Fibroblast of villous mesenchyme (primary cell): ENCODE results near the gene SLFNL1. TPM values are rescaled to one million over a fixed set of nuclear protein-coding genes. Genes with fewer than 3 reads are reported as not detected.

Experiments
- DNase-seq: peaks from one replicate; pipeline ENCODE4 v3.0.0-alpha.2; 2010; ENCODE audit warnings: low read depth
- H3K4me3 ChIP-seq: 2 replicates; pipeline ENCODE4 v1.5.1; 2011; ENCODE audit warnings: low read depth, mild to moderate bottlenecking, low read length
- total RNA-seq: library from RNA; depleted of rRNA; stranded (reverse); fragments of >200 nt; gene quantifications from 2 replicates; pipeline ENCODE4 v1.2.3, GENCODE V29; 2012
- TF ChIP-seq, protein P1 (sequence below): IDR thresholded peaks from 2 replicates; pipeline ENCODE4 v1.5.1; 2012; ENCODE audit warnings: low read depth, mild to moderate bottlenecking, low read length; ENCODE audit not compliant: insufficient read depth

SLFNL1 gene
- total RNA-seq, 1 donor: under 0.01 TPM

DNA sequence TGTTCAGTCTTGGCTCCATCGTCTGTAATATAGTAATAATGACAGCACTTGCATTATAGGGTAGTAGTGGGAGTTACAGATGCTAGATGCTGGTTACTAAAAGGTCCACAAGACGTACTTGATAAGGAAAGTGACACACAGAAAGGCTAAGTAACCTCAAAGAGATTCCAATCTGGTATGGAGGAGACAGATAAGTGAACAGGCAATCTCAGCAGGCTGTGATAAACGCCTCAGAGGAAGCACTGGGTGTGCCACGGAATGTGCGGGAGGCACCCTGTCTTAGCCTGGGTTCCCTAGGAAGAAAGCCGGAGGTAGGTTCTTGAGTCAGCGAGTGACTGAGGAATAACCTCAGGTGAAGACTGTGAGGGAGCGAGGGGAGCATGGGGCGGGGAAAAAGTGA is 46.6 kb downstream of the SLFNL1 start:
- no peak overlapping the region for H3K4me3 ChIP-seq
- DNase-seq: no peak
- TF ChIP-seq, protein P1, sequence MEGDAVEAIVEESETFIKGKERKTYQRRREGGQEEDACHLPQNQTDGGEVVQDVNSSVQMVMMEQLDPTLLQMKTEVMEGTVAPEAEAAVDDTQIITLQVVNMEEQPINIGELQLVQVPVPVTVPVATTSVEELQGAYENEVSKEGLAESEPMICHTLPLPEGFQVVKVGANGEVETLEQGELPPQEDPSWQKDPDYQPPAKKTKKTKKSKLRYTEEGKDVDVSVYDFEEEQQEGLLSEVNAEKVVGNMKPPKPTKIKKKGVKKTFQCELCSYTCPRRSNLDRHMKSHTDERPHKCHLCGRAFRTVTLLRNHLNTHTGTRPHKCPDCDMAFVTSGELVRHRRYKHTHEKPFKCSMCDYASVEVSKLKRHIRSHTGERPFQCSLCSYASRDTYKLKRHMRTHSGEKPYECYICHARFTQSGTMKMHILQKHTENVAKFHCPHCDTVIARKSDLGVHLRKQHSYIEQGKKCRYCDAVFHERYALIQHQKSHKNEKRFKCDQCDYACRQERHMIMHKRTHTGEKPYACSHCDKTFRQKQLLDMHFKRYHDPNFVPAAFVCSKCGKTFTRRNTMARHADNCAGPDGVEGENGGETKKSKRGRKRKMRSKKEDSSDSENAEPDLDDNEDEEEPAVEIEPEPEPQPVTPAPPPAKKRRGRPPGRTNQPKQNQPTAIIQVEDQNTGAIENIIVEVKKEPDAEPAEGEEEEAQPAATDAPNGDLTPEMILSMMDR: no peak

DNA sequence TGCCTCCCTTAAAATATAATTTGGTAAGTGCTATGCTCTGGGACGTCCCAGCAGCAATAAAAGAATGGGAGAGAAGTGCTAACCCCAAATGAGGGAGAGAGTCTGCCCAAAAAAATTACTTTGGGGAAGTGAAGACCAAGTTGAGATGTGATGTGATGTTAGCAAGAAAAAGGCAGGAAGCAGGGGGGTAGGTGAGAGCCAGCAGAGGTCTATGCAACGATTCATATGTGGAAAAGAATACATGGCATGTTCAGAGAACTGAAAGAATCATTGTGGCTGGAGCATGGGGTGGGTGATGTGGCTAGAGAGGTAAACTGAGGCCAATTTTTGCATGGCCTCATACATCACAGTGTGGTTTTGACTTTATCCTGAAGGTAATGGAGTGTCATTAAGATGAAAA is 47.6 kb downstream of the SLFNL1 start:
- TF ChIP-seq, protein P1: no peak
- DNase-seq: no peak
- no peak overlapping the region for H3K4me3 ChIP-seq

GRCh38 chr1:40971966-40972365 is 49.6 kb downstream of the SLFNL1 start:
- H3K4me3 ChIP-seq: no peak overlapping the region
- TF ChIP-seq, protein P1: no peak

DNA sequence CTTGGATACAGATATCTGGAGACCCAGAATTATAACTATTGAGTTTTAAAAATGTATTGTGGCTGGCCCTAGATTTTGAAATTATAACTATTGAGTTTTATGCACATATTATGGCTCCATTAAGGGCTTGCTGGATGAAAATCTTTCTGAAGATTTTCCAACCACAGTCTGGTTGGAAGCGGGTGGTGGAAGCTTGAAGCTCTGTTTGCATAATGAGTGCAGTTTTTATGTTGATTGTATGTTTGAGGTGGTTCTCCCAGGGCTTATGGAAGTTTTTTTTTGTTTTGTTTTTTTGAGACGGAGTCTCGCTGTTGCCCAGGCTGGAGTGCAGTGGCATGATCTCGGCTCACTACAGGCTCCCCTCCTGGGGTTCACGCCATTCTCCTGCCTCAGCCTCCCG is 52.1 kb downstream of the SLFNL1 start:
- TF ChIP-seq, protein P1: no peak
- no peak for DNase-seq
- no peak overlapping the region for H3K4me3 ChIP-seq

More at GRCh38 chr1:40971966-40972365, 49.6 kb downstream of the SLFNL1 start:
- no peak for DNase-seq

- no peak overlapping the region for H3K4me3 ChIP-seq
- DNase-seq: peak; percentile 66
- TF ChIP-seq, protein P1: no peak
Measured at GRCh38 chr1:40966417-40966816, 55.1 kb downstream of the SLFNL1 start.

Other genes with a start within 250 kb of the SLFNL1 start
- gene KCNQ4, start 237.9 kb downstream of the SLFNL1 start, total RNA-seq: under 0.01 TPM in 2 replicates
- 1.7 and 5.2 TPM in 2 replicates for gene CITED4, start 159.4 kb downstream of the SLFNL1 start, total RNA-seq
- gene CTPS1, start 42.0 kb downstream of the SLFNL1 start, total RNA-seq: 42.3 and 48.0 TPM in 2 replicates
- 19.4 and 26.1 TPM in 2 replicates for gene SCMH1, start 220.6 kb upstream of the SLFNL1 start, total RNA-seq